Left renal pelvis (tissue), 4 donors: ENCODE data around the gene CYP4A22. TPM values are rescaled to one million over a fixed set of nuclear protein-coding genes. Genes with fewer than 3 reads are reported as not detected.

Experiments used
- polyA plus RNA-seq, 4 donors: library from polyadenylated mRNA; unstranded; fragments of 120-200 nt; gene quantifications; one replicate each; pipeline ENCODE4 v1.2.1, GENCODE V29; 2013; ENCODE audit not compliant: insufficient read length in 4 of 4

CYP4A22 gene
- polyA plus RNA-seq, 4 donors, result 0.53 to 8.2 (median 4.3) TPM

Other genes with a start within 250 kb of the CYP4A22 start
- gene CYP4A11, start 196.0 kb upstream of the CYP4A22 start, polyA plus RNA-seq, result 10 to 100 TPM in 3 of 4 donors, 1 to 10 TPM in 1; 2.7 to 56.4 (median 32.6) TPM
- 10 to 100 TPM in 3 of 4 donors, 1 to 10 TPM in 1; 8.2 to 13.8 (median 11.4) TPM for gene CYP4X1, start 113.8 kb upstream of the CYP4A22 start, polyA plus RNA-seq
- under 1 TPM in 3 of 4 donors, not detected in 1; 0.20 to 0.44 (median 0.42) TPM for gene CYP4Z1, start 70.2 kb upstream of the CYP4A22 start, polyA plus RNA-seq
- gene PDZK1IP1, start 52.6 kb downstream of the CYP4A22 start, polyA plus RNA-seq, result 10 to 100 TPM in 3 of 4 donors, 1 to 10 TPM in 1; 1.6 to 39.6 (median 35.5) TPM
- 1 to 10 TPM; 3.8 to 6.2 (median 4.2) TPM for gene TAL1, start 94.8 kb downstream of the CYP4A22 start, polyA plus RNA-seq
- 10 to 100 TPM in 1 of 4 donors, 1 to 10 TPM in 3; 6.5 to 10.3 (median 9.0) TPM for gene STIL, start 176.7 kb downstream of the CYP4A22 start, polyA plus RNA-seq
- gene CMPK1, start 196.3 kb downstream of the CYP4A22 start, polyA plus RNA-seq, result 10 to 100 TPM; 68.5 to 86.0 (median 77.7) TPM